ENCODE measurements around the gene SLC19A1.

SLC19A1 gene

DNA sequence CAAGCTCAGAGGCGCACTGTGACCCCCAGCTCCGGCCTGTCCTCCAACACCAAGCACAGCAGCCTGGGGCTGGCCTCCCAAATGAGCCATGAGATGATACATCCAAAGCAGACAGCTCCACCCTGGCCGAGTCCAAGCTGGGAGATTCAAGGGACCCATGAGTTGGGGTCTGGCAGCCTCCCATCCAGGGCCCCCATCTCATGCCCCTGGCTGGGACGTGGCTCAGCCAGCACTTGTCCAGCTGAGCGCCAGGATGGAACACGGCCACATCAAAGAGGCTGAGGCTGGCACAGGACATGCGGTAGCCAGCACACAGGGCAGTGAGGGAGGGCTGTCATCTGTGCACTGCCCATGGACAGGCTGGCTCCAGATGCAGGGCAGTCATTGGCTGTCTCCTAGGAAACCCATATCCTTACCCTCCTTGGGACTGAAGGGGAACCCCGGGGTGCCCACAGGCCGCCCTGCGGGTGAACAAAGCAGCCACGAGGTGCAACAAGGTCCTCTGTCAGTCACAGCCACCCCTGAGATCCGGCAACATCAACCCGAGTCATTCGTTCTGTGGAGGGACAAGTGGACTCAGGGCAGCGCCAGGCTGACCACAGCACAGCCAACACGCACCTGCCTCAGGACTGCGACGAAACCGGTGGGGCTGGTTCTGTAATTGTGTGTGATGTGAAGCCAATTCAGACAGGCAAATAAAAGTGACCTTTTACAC, 29.1 kb downstream of the SLC19A1 start:
- no peak for DNase-seq (ENCODE audit: low read depth)
- TF ChIP-seq, protein P1, sequence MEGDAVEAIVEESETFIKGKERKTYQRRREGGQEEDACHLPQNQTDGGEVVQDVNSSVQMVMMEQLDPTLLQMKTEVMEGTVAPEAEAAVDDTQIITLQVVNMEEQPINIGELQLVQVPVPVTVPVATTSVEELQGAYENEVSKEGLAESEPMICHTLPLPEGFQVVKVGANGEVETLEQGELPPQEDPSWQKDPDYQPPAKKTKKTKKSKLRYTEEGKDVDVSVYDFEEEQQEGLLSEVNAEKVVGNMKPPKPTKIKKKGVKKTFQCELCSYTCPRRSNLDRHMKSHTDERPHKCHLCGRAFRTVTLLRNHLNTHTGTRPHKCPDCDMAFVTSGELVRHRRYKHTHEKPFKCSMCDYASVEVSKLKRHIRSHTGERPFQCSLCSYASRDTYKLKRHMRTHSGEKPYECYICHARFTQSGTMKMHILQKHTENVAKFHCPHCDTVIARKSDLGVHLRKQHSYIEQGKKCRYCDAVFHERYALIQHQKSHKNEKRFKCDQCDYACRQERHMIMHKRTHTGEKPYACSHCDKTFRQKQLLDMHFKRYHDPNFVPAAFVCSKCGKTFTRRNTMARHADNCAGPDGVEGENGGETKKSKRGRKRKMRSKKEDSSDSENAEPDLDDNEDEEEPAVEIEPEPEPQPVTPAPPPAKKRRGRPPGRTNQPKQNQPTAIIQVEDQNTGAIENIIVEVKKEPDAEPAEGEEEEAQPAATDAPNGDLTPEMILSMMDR (conservative IDR thresholded peaks at IDR 0.05; ENCODE audit: low read depth, low read length): no peak

DNA sequence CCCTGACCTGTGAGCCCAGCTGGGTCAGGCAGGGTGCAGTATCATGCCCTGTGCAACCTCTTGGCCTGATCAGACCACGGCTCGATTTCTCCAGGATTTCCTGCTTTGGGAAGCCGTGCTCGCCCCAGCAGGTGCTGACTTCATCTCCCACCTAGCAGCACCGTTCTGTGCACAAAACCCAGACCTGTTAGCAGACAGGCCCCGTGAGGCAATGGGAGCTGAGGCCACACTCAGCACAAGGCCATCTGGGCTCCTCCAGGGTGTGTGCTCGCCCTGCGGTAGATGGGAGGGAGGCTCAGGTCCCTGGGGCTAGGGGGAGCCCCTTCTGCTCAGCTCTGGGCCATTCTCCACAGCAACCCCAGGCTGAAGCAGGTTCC, 29.6 kb downstream of the SLC19A1 start:
- no peak for DNase-seq (ENCODE audit: low read depth)
- TF ChIP-seq, protein P1 (conservative IDR thresholded peaks at IDR 0.05; ENCODE audit: low read depth, low read length): no peak
- no peak overlapping the region for H3K4me3 ChIP-seq (ENCODE audit: low read depth, low read length)

More for the DNA sequence above, 29.1 kb downstream of the SLC19A1 start:
- H3K4me3 ChIP-seq (ENCODE audit: low read depth, low read length): no peak overlapping the region

DNA sequence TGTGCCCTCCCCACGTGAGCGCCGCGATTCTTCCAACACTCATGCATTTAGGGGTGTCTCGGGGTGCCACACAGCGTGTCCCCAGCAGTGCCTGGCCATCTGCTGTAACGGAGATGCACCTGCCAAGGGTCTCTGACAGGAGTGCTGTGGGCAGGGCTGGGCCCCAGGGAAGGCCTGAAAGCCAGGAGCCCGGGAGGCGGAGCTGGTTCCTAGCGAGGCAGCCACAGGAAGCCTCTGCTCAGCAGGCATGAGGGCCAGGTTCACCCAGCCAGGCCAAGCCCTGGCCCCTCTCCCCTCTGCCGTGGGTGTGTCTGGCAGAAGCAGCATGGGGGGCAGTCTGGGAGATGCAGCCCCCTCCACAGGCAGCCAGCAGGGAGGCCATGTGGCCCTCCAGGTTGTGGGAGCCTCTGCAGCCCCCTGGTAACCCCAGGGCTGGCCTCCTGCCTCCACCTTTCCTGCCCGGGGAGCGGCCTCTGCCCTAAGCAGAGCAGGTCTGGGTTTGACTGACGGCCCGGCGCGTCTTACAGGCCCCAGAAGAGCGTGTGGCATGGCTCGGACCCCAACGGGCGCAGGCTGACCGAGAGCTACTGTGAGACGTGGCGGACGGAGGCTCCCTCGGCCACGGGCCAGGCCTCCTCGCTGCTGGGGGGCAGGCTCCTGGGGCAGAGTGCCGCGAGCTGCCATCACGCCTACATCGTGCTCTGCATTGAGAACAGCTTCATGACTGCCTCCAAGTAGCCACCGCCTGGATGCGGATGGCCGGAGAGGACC, 30.4 kb downstream of the SLC19A1 start:
- no peak overlapping the region for H3K4me3 ChIP-seq (ENCODE audit: low read depth, low read length)
- TF ChIP-seq, protein P1 (conservative IDR thresholded peaks at IDR 0.05; ENCODE audit: low read depth, low read length): no peak
- no peak for DNase-seq (ENCODE audit: low read depth)

DNA sequence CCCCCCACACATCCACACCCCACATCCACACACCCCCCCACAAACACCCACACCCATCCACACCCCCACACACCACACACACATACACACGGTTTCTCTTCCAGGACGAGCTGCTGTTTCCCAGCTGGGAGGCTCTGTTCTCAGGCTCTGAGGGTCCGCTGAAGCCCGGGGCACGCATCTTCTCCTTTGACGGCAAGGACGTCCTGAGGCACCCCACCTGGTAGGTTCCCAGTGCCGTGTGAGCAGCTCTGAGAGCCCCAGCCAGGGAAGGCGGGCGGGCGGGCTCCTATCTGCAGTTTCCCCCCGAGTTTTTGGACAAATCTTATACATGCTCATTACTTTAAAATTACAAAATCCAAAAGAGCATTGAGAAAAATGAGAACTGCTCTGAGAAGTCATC, 31.2 kb downstream of the SLC19A1 start:
- no peak overlapping the region for H3K4me3 ChIP-seq (ENCODE audit: low read depth, low read length)
- TF ChIP-seq, protein P1 (conservative IDR thresholded peaks at IDR 0.05; ENCODE audit: low read depth, low read length): no peak
- no peak for DNase-seq (ENCODE audit: low read depth)

DNA sequence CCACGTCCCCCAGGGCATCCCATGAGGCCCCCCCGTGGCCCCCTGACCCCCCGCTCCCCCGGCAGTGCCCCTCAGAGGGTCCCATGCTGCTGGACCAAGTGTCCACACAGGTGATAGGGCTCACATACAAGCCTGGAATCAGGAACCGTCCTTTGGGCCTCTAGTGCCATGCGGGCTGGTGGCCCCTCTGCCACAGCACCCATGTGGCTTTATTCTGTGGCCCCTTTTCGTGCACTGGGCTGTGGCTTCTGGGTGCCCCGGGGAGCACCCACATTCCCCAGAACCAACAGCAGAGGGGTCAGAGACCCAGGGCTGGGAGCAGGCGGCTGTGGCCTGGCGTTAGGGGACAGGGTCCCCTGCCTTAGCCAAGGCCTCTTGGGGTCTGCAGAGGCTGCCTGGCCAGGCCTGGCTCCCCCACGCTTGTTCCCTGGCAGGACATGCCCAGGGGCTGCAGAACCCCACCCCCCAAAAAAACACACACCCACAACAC, 31.7 kb downstream of the SLC19A1 start:
- no peak for DNase-seq (ENCODE audit: low read depth)
- TF ChIP-seq, protein P1 (conservative IDR thresholded peaks at IDR 0.05; ENCODE audit: low read depth, low read length): no peak

DNA sequence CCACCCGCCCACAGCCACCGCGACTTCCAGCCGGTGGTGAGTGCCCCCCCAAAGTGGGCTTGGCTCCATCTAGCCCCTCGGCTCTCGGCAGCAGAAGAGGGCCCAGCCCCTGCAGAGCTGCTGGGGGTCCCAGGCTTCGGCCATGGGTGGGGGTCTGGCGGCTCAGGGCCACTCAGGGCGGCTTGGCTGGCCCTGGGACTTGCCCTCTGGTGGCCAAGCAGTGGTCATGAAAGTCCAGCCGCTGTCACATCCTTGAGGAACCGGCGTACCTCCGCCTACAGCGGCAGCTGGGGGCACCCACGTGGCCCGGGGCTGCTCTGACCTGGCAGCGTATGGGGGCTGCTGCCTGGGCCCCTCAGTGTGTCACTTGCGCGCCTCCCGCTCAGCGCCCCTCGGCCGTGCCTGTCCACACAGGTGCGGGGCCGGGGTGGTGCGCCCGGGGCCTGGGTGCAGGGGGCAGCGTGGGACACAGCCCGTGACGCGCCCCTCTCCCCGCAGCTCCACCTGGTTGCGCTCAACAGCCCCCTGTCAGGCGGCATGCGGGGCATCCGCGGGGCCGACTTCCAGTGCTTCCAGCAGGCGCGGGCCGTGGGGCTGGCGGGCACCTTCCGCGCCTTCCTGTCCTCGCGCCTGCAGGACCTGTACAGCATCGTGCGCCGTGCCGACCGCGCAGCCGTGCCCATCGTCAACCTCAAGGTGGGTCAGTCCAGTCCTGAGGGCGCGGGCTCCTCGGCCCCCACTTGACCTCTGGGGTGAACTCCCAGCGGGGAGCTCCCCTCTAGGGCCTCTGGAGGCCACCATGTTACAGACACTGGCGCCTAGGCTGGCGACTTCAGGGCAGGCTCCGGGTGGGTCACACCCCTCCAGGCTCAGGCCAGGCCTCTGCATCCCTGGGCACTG, 32.4 kb downstream of the SLC19A1 start:
- no peak overlapping the region for H3K4me3 ChIP-seq (ENCODE audit: low read depth, low read length)
- no peak for DNase-seq (ENCODE audit: low read depth)
- TF ChIP-seq, protein P1 (conservative IDR thresholded peaks at IDR 0.05; ENCODE audit: low read depth, low read length): no peak

More for the DNA sequence above, 31.7 kb downstream of the SLC19A1 start:
- no peak overlapping the region for H3K4me3 ChIP-seq (ENCODE audit: low read depth, low read length)

Measured in choroid plexus epithelial cell (primary cell).